HG03095 (cell line): ENCODE measurements around the gene OLFM2.
"Not testable (repeated sequence)": the region's sequence is repeated elsewhere in the genome, so short reads cannot be mapped to it uniquely, and the experiment has no call there.

Source experiments
- ATAC-seq: cut with Tn5 transposase; IDR thresholded peaks from one replicate; pipeline ENCODE4 v1.9.1; 2021; ENCODE audit warnings: moderate library complexity; ENCODE audit not compliant: unreplicated experiment

OLFM2 gene

DNA sequence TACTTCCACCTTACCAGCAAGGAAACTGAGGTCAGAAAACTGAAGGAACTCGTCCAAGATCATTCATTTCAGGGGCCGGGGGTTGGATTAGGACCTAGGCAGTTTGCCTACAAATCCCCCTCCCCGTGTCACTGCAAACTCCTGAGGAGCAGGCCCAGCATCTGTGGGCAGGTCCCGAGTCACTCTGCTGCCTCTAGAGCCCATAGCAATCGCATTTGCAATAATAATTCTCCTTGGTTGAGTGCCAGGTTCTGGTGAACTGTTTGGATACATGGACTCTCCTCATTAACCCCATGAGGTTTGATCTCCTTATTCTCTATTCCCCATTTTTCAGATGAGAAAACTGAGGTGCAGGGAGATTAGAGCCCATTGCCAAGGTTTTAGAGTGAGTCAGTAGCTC, 100.3 kb downstream of the OLFM2 start:
- ATAC-seq, result no peak

DNA sequence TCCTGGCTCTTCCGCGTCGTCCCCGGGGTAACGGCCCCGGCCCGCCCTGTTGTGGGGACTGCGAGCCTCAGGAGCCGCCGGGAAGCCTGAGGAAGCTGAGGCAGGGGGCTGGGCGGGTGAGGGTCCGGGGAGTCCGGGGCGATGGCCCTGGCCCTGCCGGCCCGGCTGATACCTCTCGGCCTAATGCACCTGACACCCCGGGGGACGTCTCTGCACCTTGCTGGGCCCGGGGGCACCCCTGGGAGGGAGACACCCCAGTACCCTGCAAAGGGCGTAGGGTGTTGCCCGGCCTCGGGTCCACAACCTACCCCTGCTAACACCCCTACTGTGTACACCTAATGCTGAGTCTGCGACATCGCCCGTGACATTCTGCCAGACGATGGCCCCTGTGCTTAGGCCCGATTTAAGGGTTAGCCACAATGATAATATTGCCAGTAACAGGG, 100.8 kb downstream of the OLFM2 start:
- ATAC-seq, result no peak

DNA sequence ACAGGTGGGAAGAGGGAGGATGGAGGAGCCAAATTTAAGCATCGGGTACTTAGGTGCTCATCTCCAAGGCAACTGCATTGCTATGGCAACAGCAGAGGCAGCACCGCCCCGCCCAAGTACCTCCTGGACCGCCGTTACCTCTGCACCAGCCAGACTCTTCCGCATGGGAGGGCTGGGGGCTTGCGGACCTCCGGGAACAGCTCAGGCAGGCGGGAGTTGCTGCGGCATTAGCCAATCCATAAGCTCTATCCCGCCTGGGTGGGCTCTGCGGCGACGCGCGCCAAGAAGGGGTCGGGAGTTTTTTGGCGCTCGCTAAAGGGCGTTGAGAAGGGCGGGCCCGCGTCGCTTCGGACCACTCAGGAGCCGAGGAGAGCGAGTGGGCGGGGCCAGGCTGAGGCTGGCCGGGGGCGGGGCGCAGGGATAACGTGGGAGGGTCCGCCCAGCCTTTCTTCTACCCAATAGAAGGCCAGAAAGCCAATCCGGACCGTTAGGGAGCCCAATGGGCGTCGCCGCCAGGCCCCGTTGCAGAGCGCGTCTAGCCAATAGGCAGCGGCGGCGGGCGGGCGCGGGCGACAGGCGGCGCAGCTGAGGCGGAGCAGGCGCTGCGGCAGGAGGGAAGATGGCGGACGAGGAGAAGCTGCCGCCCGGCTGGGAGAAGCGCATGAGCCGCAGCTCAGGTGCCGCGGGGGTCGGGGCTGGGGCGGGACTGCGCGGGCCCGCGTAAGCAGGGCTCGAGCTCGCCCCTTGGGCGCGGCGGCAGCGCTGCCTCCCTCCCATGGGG, 101.4 kb downstream of the OLFM2 start, which contains the start of gene PIN1:
TSS of gene PIN1 (plus strand) at position 593 of the 781 bp plus-strand sequence. CDS start at position 620, 27 bp downstream.
- peak; percentile 94 for ATAC-seq

DNA sequence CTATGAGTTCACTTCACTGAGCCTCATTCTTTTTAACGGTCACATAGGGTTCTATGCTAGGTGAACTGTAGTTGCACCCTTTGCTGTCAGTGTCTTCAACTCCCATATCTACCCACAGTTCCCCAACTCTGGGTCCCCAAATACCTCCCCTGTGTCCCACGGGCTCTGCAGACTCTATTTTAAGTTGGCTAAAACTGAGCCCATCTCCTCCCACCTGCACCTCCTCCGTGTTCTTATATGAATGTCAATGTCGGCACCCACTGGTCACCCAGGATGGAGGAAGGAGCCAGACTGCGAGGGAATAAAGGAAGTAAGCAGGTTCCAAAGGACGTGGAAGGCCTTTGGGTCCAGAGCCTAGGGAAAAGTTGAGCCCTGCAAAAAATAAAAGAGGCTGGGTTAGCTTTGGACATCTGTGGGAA, 102.0 kb downstream of the OLFM2 start:
- no peak for ATAC-seq

DNA sequence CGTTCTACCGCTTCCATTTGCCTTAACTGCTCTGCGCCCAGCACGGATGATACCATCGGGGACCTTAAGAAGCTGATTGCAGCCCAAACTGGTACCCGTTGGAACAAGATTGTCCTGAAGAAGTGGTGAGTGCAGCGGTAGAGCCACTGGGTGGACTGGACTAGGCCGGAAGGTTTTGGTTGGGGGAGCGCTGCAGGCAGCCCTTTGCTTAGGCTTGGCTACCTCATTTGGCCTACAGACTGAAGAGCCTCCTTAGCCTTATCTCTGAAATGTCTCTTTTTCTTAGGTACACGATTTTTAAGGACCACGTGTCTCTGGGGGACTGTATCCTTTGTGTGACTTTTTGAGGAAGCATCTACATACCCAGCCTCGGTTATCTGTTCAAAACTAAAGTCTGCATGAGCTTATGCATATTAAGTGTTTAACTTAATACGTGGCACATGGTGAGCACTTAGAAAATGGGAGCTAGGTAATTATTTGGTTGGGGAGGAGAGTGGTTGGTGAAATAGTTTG, 107.7 kb downstream of the OLFM2 start:
- ATAC-seq, result no peak

DNA sequence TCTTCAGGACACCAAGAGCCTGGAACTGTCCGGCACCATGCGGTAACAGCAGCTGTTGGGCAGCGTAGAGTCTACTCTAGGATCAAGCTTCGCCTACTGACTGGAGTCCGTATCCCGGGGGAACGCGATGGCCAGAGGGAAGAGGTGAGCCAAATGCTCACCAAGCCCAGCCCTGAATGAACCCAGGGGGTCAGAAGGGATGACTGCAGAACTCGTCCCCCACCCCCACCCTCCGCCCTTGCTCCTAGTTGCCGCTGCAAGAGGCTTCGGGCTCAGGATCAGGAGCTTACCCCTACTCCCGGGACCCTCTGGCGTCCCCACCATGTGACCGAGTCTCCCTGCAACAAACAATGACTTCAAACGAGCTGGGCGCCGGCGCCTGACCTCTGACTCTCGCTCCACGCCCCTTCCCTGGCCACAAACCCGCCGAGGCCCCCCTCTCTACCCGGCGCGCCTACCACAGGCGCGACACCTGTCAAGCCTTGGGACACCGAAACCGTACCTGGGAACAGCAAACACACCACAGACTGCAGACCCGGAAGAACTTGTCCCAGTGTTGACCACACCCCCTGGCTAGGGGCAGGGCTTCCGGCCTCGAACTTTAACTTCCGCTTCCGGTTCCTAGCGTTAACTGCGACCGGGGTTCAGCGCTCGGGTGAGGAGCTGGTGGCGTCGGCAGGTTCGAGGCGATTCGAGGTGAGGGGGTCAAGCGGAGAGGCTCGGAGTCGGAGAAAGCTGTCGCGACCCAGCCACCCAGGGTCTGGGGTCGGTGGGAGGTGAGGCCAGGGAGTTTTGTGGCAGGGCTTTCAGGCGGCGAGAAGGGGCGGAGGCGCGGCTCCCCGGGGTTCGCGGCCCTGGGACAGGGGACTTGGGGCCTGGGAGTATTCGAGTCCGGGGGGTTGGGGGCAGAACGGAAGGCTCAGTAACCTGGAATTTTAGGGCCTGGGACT, 108.8 kb downstream of the OLFM2 start, which contains the start of gene UBL5:
TSS of gene UBL5 (plus strand) at position 630 of the 950 bp plus-strand sequence. CDS start 420 bp downstream, outside the sequence.
- ATAC-seq, result peak; percentile 80

DNA sequence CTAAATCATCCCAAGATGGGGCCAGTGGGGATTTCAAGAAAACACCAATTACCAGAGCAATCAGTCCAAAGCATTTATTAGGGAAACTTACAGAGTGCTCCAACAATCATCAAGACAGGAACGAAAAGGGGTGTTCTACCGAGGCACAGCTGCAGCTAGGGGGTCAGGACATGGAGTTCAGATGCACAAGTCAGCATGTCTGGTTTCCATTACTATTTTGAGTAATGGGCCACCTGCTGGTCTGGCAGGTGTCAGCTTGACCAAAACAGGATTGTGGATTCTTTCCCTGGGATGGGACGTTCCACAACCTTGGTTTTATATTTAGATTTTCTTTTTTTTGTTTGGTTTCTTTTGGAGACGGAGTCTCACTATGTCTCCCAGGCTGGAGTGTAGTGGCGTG, 112.5 kb downstream of the OLFM2 start:
- ATAC-seq, result no peak

DNA sequence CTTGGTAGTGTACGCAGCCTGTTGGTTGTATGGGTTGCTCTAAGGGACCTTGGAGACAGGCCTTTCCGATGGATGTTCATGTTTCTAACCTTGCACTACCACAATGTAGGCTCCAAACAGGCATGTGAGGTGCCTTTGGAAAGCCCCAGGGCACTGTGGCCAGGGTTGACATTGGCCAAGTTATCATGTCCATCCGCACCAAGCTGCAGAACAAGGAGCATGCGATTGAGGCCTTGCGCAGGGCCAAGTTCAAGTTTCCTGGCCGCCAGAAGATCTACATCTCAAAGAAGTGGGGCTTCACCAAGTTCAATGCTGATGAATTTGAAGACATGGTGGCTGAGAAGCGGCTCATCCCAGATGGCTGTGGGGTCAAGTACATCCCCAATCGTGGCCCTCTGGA, 116.3 kb downstream of the OLFM2 start:
- not testable (repeated sequence) for ATAC-seq

DNA sequence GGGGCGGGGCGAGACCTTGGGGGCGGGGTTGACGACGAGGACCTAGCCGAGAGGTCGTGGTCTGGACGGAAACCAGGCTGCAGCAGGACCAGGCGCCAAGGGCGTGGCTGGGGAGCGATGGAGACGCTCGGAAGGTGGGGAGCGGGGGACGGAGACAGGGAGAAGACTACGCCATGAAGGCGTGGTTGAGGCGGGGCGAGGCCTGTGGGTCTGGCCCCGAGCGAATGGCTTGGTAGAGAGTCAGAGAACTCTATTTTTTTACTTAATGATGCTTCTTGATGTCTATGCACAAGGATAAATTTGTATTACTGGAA, 116.8 kb downstream of the OLFM2 start:
- no peak for ATAC-seq

DNA sequence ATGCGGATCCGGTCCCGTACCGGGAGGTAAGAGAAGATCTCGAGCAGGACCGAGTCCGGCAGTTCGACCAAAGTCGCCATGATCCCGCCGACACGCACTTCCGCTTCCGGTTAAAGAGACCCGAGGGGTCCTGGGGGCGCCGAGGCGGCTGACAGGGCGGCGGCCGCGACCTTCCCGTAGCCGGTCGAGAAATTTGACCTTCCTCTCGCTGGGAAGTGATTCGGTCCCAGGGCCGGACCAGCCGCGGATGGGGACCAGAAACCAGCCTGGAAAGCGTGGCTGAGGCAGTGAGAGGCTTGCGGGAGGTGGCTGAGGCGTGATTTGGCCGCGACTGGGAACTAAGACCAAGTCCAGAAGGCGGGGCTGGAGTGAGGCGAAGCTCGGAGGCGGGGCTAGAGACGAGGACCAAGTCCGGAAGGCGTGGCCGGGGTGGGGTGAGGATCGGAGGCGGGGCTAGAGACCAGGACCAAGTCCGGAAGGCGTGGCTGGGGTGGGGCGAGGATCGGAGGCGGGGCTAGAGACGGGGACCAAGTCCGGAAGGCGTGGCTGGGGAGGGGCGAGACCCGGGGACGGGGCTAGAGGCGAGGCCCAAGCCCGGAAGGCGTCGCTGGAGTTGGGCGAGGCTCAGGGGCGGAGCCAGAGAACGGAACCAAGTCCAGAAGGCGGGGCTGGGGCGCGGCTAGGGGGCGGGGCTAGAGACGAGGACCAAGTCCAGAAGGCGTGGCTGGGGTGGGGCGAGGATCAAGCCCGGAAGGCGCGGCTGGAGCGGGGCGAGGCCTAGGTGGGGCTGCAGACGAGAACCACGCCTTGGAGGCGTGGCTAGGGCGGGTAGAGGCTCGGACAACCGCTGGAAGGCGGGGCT, 117.3 kb downstream of the OLFM2 start, which contains the start of gene FBXL12:
TSS of gene FBXL12 (minus strand) at position 346 of the 862 bp plus-strand sequence. CDS start at position 80, 266 bp downstream.
- ATAC-seq, result peak; percentile 79

DNA sequence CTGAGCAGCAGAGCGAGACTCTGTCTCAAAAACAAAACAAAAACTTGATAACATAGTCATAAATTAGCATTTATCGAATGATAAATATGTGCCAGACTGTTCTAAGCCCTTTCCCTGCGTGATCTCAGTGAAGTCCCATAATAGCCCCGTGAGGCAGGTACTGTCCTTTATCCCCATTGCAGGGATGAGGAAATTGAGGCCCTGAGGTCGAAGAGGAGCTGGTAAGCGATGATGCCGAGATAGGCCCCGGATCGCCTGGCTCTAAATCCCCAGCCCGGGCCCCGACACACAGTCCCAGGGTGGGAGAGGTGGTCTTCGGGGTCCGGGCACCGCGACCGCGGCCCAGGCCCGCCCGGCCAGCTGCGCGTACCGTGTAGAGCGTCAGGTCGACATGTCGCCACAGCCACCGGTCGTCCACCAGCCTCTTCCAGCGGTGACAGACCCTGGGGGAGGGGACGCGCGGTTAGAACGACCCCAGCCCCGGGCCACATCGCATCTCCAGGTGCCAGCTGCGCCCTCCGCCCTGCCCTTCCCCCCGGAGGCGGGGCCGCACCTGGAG, 118.1 kb downstream of the OLFM2 start:
- no peak for ATAC-seq

DNA sequence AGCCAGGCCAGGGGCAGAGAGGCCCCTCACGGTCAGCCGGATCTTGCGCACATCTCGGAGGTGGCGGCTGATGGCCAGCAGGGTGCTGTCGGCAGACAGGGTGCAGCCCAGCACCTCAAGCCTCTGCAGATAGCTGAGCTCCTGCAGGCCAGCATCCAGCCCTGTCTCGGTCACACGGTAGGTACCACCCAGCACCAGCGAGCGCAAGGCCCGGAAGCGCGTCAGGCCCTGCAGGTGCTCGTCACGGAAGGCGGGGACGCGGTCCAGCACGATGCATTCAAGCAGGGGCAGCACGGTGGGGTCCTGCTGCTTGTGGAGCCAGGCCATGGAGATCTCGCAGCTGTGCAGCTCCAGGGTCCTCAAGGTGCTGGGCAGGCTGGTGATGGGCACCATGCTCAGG, 125.2 kb downstream of the OLFM2 start:
- ATAC-seq, result no peak

DNA sequence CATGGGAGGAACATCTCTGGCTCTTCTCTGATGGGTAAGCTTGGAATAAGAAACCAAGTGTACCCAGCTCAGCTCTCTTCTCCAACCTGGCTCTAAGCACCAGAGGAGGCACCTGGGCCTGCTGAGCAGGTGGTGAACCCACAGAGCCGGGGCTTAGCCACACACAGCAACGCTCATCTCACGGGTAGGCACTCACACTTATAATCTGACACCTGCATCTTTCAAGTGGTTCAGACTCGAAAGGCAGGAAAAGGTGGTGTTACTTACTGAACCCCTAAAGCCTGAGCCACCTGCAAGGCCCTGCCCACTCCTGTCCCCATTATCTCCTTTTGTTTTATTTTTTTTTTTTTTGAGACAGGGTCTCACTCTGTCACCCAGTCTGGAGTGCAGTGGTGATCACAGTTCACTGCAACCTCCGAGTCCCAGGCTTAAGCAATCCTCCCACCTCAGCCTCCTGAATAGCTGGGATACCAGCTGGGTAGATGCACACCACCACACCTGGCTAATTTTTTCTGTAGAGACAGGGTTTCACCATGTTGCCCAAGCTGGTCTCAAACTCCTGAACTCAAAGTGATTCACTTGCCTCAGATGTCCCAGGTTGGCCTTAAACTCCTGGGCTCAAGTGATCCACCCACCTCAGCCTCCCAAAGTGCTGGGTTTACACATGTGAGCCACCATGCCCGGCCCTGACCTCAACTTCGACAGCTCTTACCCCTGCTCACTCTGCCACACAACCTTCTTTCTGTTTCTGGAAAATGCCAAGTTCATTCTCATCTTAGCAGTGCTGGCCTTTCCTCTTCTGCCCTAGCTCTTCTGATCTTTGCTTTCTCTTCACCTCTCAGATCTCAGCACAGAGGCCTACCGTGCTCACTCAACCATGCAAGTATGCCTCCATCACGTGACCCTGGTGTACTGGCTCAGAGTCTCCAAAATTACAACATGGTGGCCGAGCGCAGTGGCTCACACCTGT, 127.2 kb downstream of the OLFM2 start:
- no peak for ATAC-seq

DNA sequence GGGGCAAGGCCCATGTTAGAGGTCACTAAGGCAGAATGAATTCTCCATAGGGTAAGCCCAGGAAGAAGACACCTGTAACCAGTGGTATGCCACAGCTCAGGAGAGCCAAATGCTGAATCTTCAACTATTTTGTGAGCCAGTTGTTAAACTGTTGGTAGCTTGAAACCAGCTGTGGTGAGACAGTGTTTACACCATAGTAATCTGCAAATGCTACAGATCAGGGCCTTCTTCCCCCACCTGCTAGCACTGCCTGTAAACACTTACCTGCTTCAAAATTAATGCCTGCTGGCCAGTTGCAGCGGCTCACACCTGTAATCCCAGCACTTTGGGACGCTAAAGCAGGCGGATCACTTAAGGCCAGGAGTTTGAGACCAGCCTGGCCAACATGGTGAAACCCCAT, 129.5 kb downstream of the OLFM2 start:
- no peak for ATAC-seq
